GM12872 (cell line): ENCODE measurements around the gene CTBP2.

Experiments used
- CTCF ChIP-seq: IDR thresholded peaks from 3 replicates; pipeline ENCODE4 v1.5.1; 2011; ENCODE audit warnings: low read depth, mild to moderate bottlenecking, low read length, moderate library complexity; ENCODE audit not compliant: insufficient read depth

The CTBP2 gene

GRCh38 chr10:125175807-125176206, 15.4 kb upstream of the CTBP2 start:
- no peak for TF ChIP-seq CTCF

GRCh38 chr10:125174360-125174759, 14.0 kb upstream of the CTBP2 start:
- no peak for TF ChIP-seq CTCF

- no peak for TF ChIP-seq CTCF
Measured at GRCh38 chr10:125172694-125173093, 12.3 kb upstream of the CTBP2 start.

GRCh38 chr10:125171402-125172306, 11.3 kb upstream of the CTBP2 start:
- no peak for TF ChIP-seq CTCF

GRCh38 chr10:125169915-125170314, 9.6 kb upstream of the CTBP2 start:
- no peak for TF ChIP-seq CTCF

GRCh38 chr10:125169279-125169678, 8.9 kb upstream of the CTBP2 start:
- TF ChIP-seq CTCF = no peak

GRCh38 chr10:125166658-125167057, 6.3 kb upstream of the CTBP2 start:
- TF ChIP-seq CTCF = no peak
